Activated CD8-positive, alpha-beta memory T cell treated with anti-CD3 and anti-CD28 coated beads, Interleukin-2, amount 10 ng/mL, durations not matched to agents 7 days and 5 days (primary cell): Measurements from ENCODE around the gene TIMM10. TPM values are rescaled to one million over a fixed set of nuclear protein-coding genes. Genes with fewer than 3 reads are reported as not detected.

ENCODE experiments used
- ATAC-seq: fragments of 150-1000 bp; cut with Tn5 transposase; one replicate; pipeline ENCODE4 v1.10.0; 2021; ENCODE audit warnings: moderate library complexity
- CTCF ChIA-PET: fragments of 350-600 bp; sonication (Branson Sonifier 250); formaldehyde crosslinking; loops from one replicate; lab custom pipeline; 2021; ENCODE audit warnings: antibody characterized with exemption; lab: Charles Lee
- DNase-seq: peaks from one replicate; pipeline ENCODE4 v3.0.0-alpha.2; 2020
- H3K27ac Mint-ChIP-seq: one replicate; pipeline ENCODE4 v1.8.0; 2021; ENCODE audit warnings: mild to moderate bottlenecking, mixed read lengths
- H3K27me3 Mint-ChIP-seq: one replicate; pipeline ENCODE4 v1.8.0; 2021; ENCODE audit warnings: mixed read lengths
- H3K36me3 Mint-ChIP-seq: one replicate; pipeline ENCODE4 v1.8.0; 2021; ENCODE audit warnings: mild to moderate bottlenecking, mixed read lengths
- H3K4me1 Mint-ChIP-seq: one replicate; pipeline ENCODE4 v1.8.0; 2021; ENCODE audit warnings: mixed read lengths
- H3K4me3 Mint-ChIP-seq: one replicate; pipeline ENCODE4 v1.8.0; 2021; ENCODE audit warnings: mild to moderate bottlenecking, moderate library complexity, mixed read lengths
- H3K9me3 Mint-ChIP-seq: one replicate; pipeline ENCODE4 v1.8.0; 2022; ENCODE audit warnings: low read depth, mixed read lengths
- total RNA-seq, 2 experiments: library from RNA; stranded (reverse); gene quantifications; one replicate each; pipeline ENCODE4 v1.2.3, GENCODE V29; 2021

The TIMM10 gene
- total RNA-seq, 2 experiments from 2014 or later: 74.5 to 92.9 TPM

- H3K36me3 Mint-ChIP-seq: peaks cover 68% of the 10 kb centered on the region
- ATAC-seq: no peak
- no peaks in the 10 kb centered on the region for H3K9me3 Mint-ChIP-seq
- no peak overlapping the region for H3K4me3 Mint-ChIP-seq
- no peak overlapping the region for H3K27ac Mint-ChIP-seq
- CTCF ChIA-PET: interaction anchor here (0.8 to 1.2 kb wide), 2 partner anchors 11 to 15 kb away, joined by 3 to 5 read pairs; partner anchors contain the start of gene UBE2L6
- no peaks in the 10 kb centered on the region for H3K27me3 Mint-ChIP-seq
- H3K4me1 Mint-ChIP-seq: peaks cover 22% of the 10 kb centered on the region
- no peak for DNase-seq
These were observed 21.9 kb upstream of the TIMM10 start for GRCh38 chr11:57552479-57552878.

GRCh38 chr11:57551941-57552340, 21.4 kb upstream of the TIMM10 start:
- DNase-seq (no peak), ATAC-seq (no peak)
- no peak overlapping the region for H3K27ac Mint-ChIP-seq
- CTCF ChIA-PET: interaction anchor here (1.2 kb wide), 2 partner anchors 10 to 93 kb away, joined by 3 read pairs; no protein-coding TSS in a partner anchor
- no peaks in the 10 kb centered on the region for H3K27me3 Mint-ChIP-seq
- peaks cover 27% of the 10 kb centered on the region for H3K4me1 Mint-ChIP-seq
- H3K9me3 Mint-ChIP-seq: no peaks in the 10 kb centered on the region
- no peak overlapping the region for H3K4me3 Mint-ChIP-seq
- H3K36me3 Mint-ChIP-seq: peaks cover 63% of the 10 kb centered on the region

GRCh38 chr11:57549983-57550382, 19.4 kb upstream of the TIMM10 start:
- Mint-ChIP-seq H3K9me3 (no peaks in the 10 kb centered on the region), H3K27ac (no peak overlapping the region), H3K4me3 (no peak overlapping the region), H3K36me3 (peaks cover 51% of the 10 kb centered on the region), H3K27me3 (no peaks in the 10 kb centered on the region), H3K4me1 (peaks cover 23% of the 10 kb centered on the region)
- no peak for DNase-seq
- CTCF ChIA-PET: interaction anchor here (1.3 to 3.5 kb wide), 4 partner anchors 16 to 92 kb away, joined by 4 to 17 read pairs (median 7); partner anchors contain the start of gene RTN4RL2
- no peak for ATAC-seq

GRCh38 chr11:57547854-57548377, 17.4 kb upstream of the TIMM10 start:
- H3K4me1 Mint-ChIP-seq: peaks cover 20% of the 10 kb centered on the region
- peak overlapping the region; percentile 38 for H3K27ac Mint-ChIP-seq
- peaks cover 35% of the 10 kb centered on the region for H3K36me3 Mint-ChIP-seq
- ATAC-seq: peak; percentile 57
- H3K9me3 Mint-ChIP-seq: no peaks in the 10 kb centered on the region
- CTCF ChIA-PET: interaction anchor here (1.1 to 3.5 kb wide), 8 partner anchors 10 to 96 kb away, joined by 3 to 17 read pairs (median 4); partner anchors contain the start of genes RTN4RL2, SMTNL1 and UBE2L6
- no peak overlapping the region for H3K4me3 Mint-ChIP-seq
- no peaks in the 10 kb centered on the region for H3K27me3 Mint-ChIP-seq
- DNase-seq: peak; percentile 48

GRCh38 chr11:57546869-57547475, 16.4 kb upstream of the TIMM10 start:
- Mint-ChIP-seq H3K4me1 (peaks cover 20% of the 10 kb centered on the region), H3K4me3 (no peak overlapping the region), H3K27ac (peak overlapping the region; percentile 22), H3K9me3 (no peaks in the 10 kb centered on the region), H3K36me3 (peaks cover 26% of the 10 kb centered on the region), H3K27me3 (no peaks in the 10 kb centered on the region)
- DNase-seq: no peak
- peak; percentile 61 for ATAC-seq
- CTCF ChIA-PET: interaction anchor here (1.1 to 3.5 kb wide), 8 partner anchors 9 to 97 kb away, joined by 3 to 17 read pairs (median 6); partner anchors contain the start of genes RTN4RL2, SMTNL1 and UBE2L6

GRCh38 chr11:57546451-57546850, 15.9 kb upstream of the TIMM10 start:
- ATAC-seq (no peak), DNase-seq (no peak)
- Mint-ChIP-seq H3K27ac (no peak overlapping the region), H3K4me1 (peaks cover 20% of the 10 kb centered on the region), H3K9me3 (no peaks in the 10 kb centered on the region), H3K4me3 (no peak overlapping the region), H3K36me3 (peaks cover 21% of the 10 kb centered on the region), H3K27me3 (no peaks in the 10 kb centered on the region)
- CTCF ChIA-PET: interaction anchor here (1.2 to 3.5 kb wide), 5 partner anchors 13 to 92 kb away, joined by 3 to 17 read pairs (median 7); partner anchors contain the start of genes RTN4RL2 and UBE2L6

GRCh38 chr11:57545883-57546282, 15.3 kb upstream of the TIMM10 start:
- Mint-ChIP-seq H3K9me3 (no peaks in the 10 kb centered on the region), H3K4me1 (peaks cover 20% of the 10 kb centered on the region), H3K4me3 (no peak overlapping the region), H3K27me3 (no peaks in the 10 kb centered on the region), H3K36me3 (peaks cover 21% of the 10 kb centered on the region), H3K27ac (no peak overlapping the region)
- DNase-seq (no peak), ATAC-seq (no peak)
- CTCF ChIA-PET: interaction anchor here (1.2 to 2.5 kb wide), 2 partner anchors 13 to 19 kb away, joined by 3 to 11 read pairs; no protein-coding TSS in a partner anchor

GRCh38 chr11:57544566-57544965, 14.0 kb upstream of the TIMM10 start:
- Mint-ChIP-seq H3K36me3 (peaks cover 12% of the 10 kb centered on the region), H3K4me1 (peaks cover 16% of the 10 kb centered on the region), H3K27me3 (no peaks in the 10 kb centered on the region), H3K27ac (no peak overlapping the region), H3K9me3 (no peaks in the 10 kb centered on the region), H3K4me3 (no peak overlapping the region)
- no peak for DNase-seq
- CTCF ChIA-PET: interaction anchor here (1.2 to 2.5 kb wide), 3 partner anchors 18 to 86 kb away, joined by 3 to 11 read pairs (median 3); no protein-coding TSS in a partner anchor
- ATAC-seq: no peak

GRCh38 chr11:57543593-57543992, 13.0 kb upstream of the TIMM10 start:
- ATAC-seq (no peak), DNase-seq (no peak)
- CTCF ChIA-PET: interaction anchor here (1.2 to 1.5 kb wide), 2 partner anchors 50 to 87 kb away, joined by 3 read pairs; no protein-coding TSS in a partner anchor
- H3K27ac Mint-ChIP-seq: no peak overlapping the region
- H3K4me1 Mint-ChIP-seq: peaks cover 15% of the 10 kb centered on the region
- H3K4me3 Mint-ChIP-seq: no peak overlapping the region
- peaks cover 10% of the 10 kb centered on the region for H3K36me3 Mint-ChIP-seq
- no peaks in the 10 kb centered on the region for H3K9me3 Mint-ChIP-seq
- no peaks in the 10 kb centered on the region for H3K27me3 Mint-ChIP-seq

GRCh38 chr11:57542582-57542981, 12.0 kb upstream of the TIMM10 start:
- Mint-ChIP-seq H3K4me3 (no peak overlapping the region), H3K36me3 (peaks cover 7% of the 10 kb centered on the region), H3K27me3 (no peaks in the 10 kb centered on the region), H3K4me1 (peaks cover 6% of the 10 kb centered on the region), H3K27ac (peak overlapping the region; percentile 34), H3K9me3 (no peaks in the 10 kb centered on the region)
- ATAC-seq (no peak), DNase-seq (no peak)
- CTCF ChIA-PET: interaction anchor here (1.5 kb wide), 1 partner anchor 49 kb away, joined by 3 read pairs; no protein-coding TSS in a partner anchor

- Mint-ChIP-seq H3K9me3 (no peaks in the 10 kb centered on the region), H3K27ac (no peak overlapping the region), H3K27me3 (no peaks in the 10 kb centered on the region), H3K4me3 (no peak overlapping the region), H3K4me1 (no peaks in the 10 kb centered on the region), H3K36me3 (peaks cover 7% of the 10 kb centered on the region)
- CTCF ChIA-PET: interaction anchor here (1.3 kb wide), 1 partner anchor 11 kb away, joined by 3 read pairs; no protein-coding TSS in a partner anchor
- ATAC-seq (no peak), DNase-seq (no peak)
These were observed 10.6 kb upstream of the TIMM10 start for GRCh38 chr11:57541169-57541568.

- CTCF ChIA-PET: interaction anchor here (0.9 to 2.0 kb wide), 3 partner anchors 8 to 46 kb away, joined by 3 to 4 read pairs (median 3); no protein-coding TSS in a partner anchor
- H3K4me1 Mint-ChIP-seq: no peaks in the 10 kb centered on the region
These were observed 8.8 kb upstream of the TIMM10 start for GRCh38 chr11:57539342-57539741.

GRCh38 chr11:57536947-57537619, 6.5 kb upstream of the TIMM10 start, which contains the start of gene SMTNL1:
Gene SMTNL1, plus strand, starts transcription at chr11:57537595. Its CDS starts 5,048 bp downstream, at chr11:57542643.
- H3K36me3 Mint-ChIP-seq: peaks cover 15% of the 10 kb centered on the region
- H3K9me3 Mint-ChIP-seq: no peaks in the 10 kb centered on the region
- peaks cover under 1% of the 10 kb centered on the region for H3K4me1 Mint-ChIP-seq
- H3K27ac Mint-ChIP-seq: no peak within 1 kb of the TSS
- no peaks in the 10 kb centered on the region for H3K27me3 Mint-ChIP-seq
- CTCF ChIA-PET: interaction anchor here (0.9 to 2.6 kb wide), 4 partner anchors 10 to 108 kb away, joined by 3 to 10 read pairs (median 4); no protein-coding TSS in a partner anchor
- ATAC-seq: no peak
- DNase-seq: no peak
- H3K4me3 Mint-ChIP-seq: no peak within 1 kb of the TSS

More at GRCh38 chr11:57539342-57539741, 8.8 kb upstream of the TIMM10 start:
- no peaks in the 10 kb centered on the region for H3K27me3 Mint-ChIP-seq
- H3K9me3 Mint-ChIP-seq: no peaks in the 10 kb centered on the region
- ATAC-seq (no peak), DNase-seq (no peak)
- H3K36me3 Mint-ChIP-seq: peaks cover 12% of the 10 kb centered on the region
- H3K27ac Mint-ChIP-seq: no peak overlapping the region
- H3K4me3 Mint-ChIP-seq: no peak overlapping the region
